SK-N-SH treated with all-trans-retinoic acid at 6 μM for 48 hours (cell line): ENCODE data around the gene GRIK4.

Source experiments
- ARNTL ChIP-seq: fragments of 450-650 bp; formaldehyde crosslinking; IDR thresholded peaks from 2 replicates; pipeline ENCODE4 v1.5.0; 2020; ENCODE audit warnings: low read depth, mild to moderate bottlenecking, moderate library complexity, borderline replicate concordance
- BACH2 ChIP-seq: fragments of 250-450 bp; sonication (Bioruptor Pico); IDR thresholded peaks from 2 replicates; pipeline ENCODE4 v1.9.0; 2021; ENCODE audit warnings: mild to moderate bottlenecking, borderline replicate concordance
- CREB5 ChIP-seq: fragments of 250-450 bp; sonication (Bioruptor Pico); IDR thresholded peaks from 2 replicates; pipeline ENCODE4 v1.5.1; 2020; ENCODE audit warnings: low read depth, mild to moderate bottlenecking, moderate library complexity
- ISL1 ChIP-seq: fragments of 250-450 bp; sonication (Bioruptor Pico); IDR thresholded peaks from 2 replicates; pipeline ENCODE4 v2.1.2; 2022; ENCODE audit warnings: mild to moderate bottlenecking, moderate library complexity
- PATZ1 ChIP-seq: fragments of 250-450 bp; sonication (Bioruptor Pico); IDR thresholded peaks from 2 replicates; pipeline ENCODE4 v1.8.0; 2020; ENCODE audit warnings: mild to moderate bottlenecking, moderate library complexity, borderline replicate concordance
- POU6F1 ChIP-seq: fragments of 250-450 bp; sonication (Bioruptor Pico); IDR thresholded peaks from 2 replicates; pipeline ENCODE4 v1.8.0; 2021; ENCODE audit warnings: low read depth, mild to moderate bottlenecking, moderate library complexity, borderline replicate concordance
- PPARA ChIP-seq: fragments of 250-450 bp; sonication (Bioruptor Pico); IDR thresholded peaks from 2 replicates; pipeline ENCODE4 v1.5.0; 2020; ENCODE audit warnings: mild to moderate bottlenecking, borderline replicate concordance
- RARB ChIP-seq: fragments of 250-450 bp; sonication (Bioruptor Pico); IDR thresholded peaks from 2 replicates; pipeline ENCODE4 v1.8.0; 2021; ENCODE audit warnings: mild to moderate bottlenecking, moderate library complexity
- SNAI2 ChIP-seq: fragments of 250-450 bp; sonication (Bioruptor Pico); IDR thresholded peaks from 2 replicates; pipeline ENCODE4 v1.5.0; 2020; ENCODE audit warnings: mild to moderate bottlenecking, moderate library complexity
- TCF4 ChIP-seq: fragments of 250-450 bp; sonication (Bioruptor Pico); IDR thresholded peaks from 2 replicates; pipeline ENCODE4 v1.8.0; 2021; ENCODE audit warnings: mild to moderate bottlenecking, moderate library complexity, borderline replicate concordance
- ZFP3 ChIP-seq: fragments of 250-450 bp; sonication (Bioruptor Pico); IDR thresholded peaks from 2 replicates; pipeline ENCODE4 v1.5.0; 2020; ENCODE audit warnings: mild to moderate bottlenecking, moderate library complexity
- ZFP30 ChIP-seq: fragments of 450-650 bp; formaldehyde crosslinking; IDR thresholded peaks from 2 replicates; pipeline ENCODE4 v1.5.0; 2022; ENCODE audit warnings: mild to moderate bottlenecking, moderate library complexity
- ZNF70 ChIP-seq: fragments of 450-650 bp; formaldehyde crosslinking; IDR thresholded peaks from 2 replicates; pipeline ENCODE4 v1.5.0; 2020; ENCODE audit warnings: mild to moderate bottlenecking, moderate library complexity
- TF ChIP-seq, protein P1 (sequence below): fragments of 250-450 bp; sonication (Bioruptor Pico); IDR thresholded peaks from 2 replicates; pipeline ENCODE4 v1.5.1; 2021; ENCODE audit warnings: mild to moderate bottlenecking, moderate library complexity

GRCh38 chr11:120998581-120998980 lies 487.0 kb downstream of the GRIK4 start:
- TF ChIP-seq ARNTL (CRISPR knock-in tag) (no peak), SNAI2 (CRISPR knock-in tag) (no peak), ISL1 (CRISPR knock-in tag) (no peak), ZFP3 (no peak), ZNF70 (CRISPR knock-in tag) (no peak), TCF4 (no peak), PPARA (CRISPR knock-in tag) (no peak), BACH2 (no peak), PATZ1 (CRISPR knock-in tag) (no peak), CREB5 (CRISPR knock-in tag) (no peak), RARB (CRISPR knock-in tag) (no peak), POU6F1 (CRISPR knock-in tag) (no peak), ZFP30 (CRISPR knock-in tag) (no peak)
- TF ChIP-seq, protein P1, sequence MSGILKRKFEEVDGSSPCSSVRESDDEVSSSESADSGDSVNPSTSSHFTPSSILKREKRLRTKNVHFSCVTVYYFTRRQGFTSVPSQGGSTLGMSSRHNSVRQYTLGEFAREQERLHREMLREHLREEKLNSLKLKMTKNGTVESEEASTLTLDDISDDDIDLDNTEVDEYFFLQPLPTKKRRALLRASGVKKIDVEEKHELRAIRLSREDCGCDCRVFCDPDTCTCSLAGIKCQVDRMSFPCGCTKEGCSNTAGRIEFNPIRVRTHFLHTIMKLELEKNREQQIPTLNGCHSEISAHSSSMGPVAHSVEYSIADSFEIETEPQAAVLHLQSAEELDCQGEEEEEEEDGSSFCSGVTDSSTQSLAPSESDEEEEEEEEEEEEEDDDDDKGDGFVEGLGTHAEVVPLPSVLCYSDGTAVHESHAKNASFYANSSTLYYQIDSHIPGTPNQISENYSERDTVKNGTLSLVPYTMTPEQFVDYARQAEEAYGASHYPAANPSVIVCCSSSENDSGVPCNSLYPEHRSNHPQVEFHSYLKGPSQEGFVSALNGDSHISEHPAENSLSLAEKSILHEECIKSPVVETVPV: no peak
